Raji (cell line): Measurements from ENCODE around the gene BRINP2.

Source experiments
- POLR2A ChIP-seq: IDR thresholded peaks from 2 replicates; pipeline ENCODE4 v1.6.1; 2011; ENCODE audit warnings: low read depth, low read length, control low read depth; ENCODE audit not compliant: insufficient read depth

The BRINP2 gene

DNA sequence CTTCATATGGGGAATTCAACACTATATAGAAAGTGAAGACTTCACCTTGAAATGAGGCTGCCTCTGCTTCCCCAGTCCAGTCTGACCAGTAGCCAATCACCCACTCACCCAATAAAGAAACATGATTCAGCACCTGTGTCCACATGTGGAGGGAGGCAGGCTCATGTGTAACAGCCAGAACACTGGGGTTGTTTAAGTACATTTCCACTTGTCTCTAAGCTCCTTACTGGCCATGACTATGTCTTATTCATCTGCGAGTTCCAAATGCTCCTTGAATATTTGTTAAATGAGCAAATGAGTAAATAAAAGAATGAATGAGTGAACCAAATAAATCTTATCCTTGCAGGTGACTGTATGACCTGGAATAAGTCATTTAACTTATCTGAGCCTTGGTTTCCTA lies 100.1 kb downstream of the BRINP2 start:
- no peak for TF ChIP-seq POLR2A

DNA sequence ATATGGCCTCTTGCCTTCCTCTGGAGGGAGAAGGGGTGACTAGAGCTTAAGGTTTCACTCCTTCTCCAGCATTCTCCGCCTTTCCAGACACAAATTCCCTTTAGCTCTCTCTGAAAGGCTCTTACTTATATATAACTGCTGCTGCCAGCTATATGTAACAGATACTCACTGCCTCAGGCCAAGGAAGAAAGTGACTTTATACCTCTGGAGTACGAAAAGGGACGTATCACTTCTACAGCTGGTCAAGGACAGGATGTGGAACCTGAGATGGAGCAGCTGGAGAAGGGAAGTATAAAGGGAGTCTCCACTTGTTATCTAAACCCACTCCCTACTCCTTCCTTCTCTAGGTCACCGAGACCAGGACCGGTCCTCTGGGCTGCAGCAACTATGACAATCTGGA lies 102.4 kb downstream of the BRINP2 start:
- no peak for TF ChIP-seq POLR2A

DNA sequence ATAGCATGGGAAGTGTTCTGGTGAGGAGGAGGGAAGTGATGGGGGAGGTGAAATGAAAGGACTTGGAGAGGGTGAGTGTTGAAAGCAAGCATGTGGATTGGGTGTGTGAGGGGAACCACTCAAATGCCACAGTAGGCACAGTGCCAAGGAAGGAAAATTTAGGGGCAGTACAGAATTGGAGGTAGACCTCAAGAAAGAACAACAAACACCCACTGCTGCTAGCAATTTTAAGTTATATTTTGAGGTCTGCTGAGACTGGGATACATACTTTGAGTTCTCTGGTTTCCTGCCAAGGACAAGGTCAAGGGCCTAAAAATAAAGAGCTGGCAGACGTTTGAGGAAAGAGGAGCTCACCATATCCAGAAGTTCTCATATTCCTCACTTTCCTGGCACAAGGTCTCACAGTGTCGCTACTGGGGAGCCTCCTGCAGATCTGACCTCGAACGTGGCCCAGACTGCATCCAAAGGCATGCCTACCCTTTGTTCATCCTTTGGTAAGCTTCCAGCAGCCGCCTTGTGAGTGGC lies 104.0 kb downstream of the BRINP2 start:
- TF ChIP-seq POLR2A: no peak

DNA sequence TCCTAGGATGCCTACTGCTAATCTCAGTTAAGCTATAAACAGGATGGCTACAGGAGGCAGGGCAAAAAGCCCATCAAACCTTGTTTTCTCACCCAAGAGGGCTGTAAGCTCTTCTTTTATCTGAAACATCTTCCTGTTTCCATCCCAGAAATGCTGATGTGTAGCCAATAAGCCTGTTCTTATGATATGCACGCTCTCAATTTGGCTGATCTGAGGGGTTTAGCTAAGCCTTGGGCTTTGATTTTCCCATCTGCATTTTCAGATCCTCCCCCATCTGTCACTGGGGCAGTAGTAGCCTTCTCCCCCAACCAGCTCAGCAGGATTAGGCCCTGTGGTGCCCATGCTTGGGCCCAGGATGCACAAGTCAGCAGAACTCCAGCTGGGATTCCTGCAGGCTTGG lies 105.0 kb downstream of the BRINP2 start:
- no peak for TF ChIP-seq POLR2A

DNA sequence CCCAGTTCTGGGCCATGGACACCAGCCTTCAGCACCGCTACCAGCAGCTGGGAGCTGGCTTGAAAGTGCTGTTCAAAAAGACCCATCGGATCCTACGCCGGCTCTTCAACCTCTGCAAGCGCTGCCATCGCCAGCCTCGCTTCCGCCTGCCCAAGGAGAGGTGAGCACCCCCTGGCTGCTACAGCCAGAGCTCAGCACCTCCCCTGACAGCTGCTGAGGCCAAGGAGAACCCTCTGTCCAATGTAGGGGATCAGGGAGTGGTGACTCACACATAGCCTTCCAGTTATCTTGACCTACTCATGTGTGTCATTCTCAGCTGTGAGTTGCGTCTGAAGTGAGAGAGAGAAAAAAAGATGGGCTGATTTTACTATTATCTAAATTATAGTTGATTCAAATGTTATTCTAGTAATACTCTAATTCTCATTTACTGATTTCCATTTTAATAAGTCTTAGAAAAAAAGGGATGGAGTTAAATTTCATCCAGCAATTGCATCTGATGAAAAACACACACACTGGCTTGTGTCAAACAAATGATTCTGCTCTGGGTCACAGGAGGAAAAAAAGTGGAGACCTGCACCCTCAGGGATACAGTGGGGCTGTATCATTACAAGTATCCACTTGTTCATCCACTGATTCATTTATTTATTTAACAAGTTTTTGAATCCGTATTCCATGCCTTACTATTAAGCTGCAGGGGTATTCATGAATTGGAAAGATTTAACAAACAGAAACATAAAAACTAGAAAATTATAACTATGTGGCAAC lies 108.0 kb downstream of the BRINP2 start:
- no peak for TF ChIP-seq POLR2A

DNA sequence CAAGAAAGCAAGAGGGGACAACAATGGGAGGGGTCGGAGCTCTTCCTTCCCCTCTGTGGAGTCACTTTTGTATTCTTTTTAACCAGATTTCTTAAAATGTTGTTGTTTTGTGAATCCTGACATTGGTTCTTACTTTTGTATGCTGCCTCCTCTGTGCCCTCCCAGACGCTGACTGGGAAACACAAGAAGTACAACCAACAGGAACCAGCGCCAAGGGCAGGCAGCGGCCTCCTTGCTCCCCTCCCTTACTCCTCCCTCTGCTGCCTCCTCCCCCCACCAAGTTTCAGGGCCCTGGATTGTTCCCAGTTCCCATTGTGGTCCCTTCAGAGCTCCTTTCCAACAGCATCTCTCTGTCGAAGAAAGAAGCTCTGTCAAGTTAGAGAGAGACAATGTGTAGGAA lies 111.1 kb downstream of the BRINP2 start:
- no peak for TF ChIP-seq POLR2A

DNA sequence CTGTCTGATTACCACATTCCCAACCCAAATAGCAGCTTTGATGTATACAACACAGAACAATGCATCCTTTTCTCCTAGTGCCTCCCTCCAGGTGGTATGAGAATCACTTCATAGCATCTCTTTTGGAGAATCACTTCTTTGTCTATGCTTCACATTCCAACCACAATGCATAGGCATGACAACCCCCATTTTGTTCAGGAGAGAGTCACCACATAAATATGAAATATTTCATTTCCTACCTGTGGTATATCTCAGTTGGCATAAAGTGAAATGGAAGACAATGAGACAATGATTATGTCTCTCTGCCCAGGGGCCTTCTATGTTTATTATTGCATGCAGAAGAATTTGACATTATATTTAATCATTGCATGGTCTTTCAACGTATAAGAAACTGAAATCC lies 112.2 kb downstream of the BRINP2 start:
- TF ChIP-seq POLR2A: no peak

DNA sequence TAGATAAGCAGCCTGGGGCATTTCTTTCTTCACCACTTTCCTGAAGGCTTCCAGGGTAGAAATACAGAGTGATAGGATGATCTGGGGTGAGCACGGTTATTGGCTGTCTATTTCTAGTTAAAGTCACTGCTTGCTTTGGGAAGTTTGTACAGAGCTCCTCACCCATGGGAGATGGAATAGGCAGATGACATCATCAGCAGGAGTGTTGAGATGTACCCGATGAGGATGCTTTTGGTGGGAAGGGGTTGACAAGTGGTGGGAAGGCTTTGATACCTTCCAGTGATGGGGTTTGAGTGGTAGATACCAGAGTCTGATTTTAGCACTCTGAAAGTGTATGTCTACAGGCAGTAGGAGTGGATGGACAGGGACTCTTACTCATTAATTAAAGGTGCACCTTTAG lies 112.6 kb downstream of the BRINP2 start:
- no peak for TF ChIP-seq POLR2A

DNA sequence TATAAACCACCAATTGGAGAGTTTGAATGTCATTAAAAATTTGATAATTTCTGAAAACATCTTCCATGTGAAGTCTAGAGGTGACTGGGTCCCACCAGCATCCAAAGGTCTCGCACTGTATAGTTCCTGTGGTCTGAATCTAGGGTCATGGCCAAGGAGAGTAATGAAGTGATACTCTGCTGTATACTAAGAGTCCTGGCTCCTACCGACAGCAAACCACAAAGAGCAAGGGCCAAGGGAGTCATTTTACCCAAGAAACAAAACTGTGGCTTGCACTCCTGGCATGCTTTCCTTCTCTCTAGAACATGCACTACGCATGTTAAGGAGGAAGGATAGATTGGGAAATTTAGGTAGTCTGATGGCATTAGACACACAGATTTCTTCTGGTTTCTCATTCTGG lies 115.6 kb downstream of the BRINP2 start:
- no peak for TF ChIP-seq POLR2A

DNA sequence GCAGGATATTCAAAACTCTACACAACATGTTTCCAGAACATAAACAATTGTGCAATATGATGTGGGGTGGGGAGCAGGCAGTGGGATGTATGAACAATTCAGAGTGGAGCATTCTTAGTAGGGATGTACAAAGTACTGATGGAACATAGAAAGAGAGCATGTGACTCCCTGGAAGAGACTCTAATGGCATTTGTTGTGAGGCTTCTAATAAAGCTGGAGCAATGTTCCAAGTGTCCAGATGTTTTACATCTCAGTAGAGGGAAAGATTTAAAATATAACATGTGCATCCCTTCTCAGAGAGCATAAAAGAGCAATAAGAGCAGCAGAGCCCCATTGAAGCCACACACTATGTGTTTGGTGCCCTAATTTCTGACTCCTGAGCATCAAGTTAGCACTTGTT lies 116.5 kb downstream of the BRINP2 start:
- TF ChIP-seq POLR2A: no peak

DNA sequence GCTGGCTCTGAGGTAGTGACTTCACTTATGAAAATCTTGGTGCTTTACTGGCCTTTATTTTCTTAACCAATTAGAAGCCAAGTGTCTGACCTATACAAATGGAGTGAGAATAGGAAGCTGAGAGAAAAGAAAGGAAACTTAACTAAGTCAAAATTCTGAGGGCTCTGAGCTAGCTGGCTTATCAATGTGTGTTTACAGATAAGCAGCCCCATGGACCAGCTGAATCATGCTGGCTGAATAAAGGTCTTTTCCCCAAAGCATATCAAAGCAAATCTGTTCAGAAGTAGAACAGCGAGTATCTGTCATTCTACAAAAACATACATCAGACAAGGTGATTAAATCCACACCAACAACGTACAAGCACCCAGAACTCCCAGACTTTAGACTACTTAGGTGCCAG lies 117.2 kb downstream of the BRINP2 start:
- TF ChIP-seq POLR2A: no peak

DNA sequence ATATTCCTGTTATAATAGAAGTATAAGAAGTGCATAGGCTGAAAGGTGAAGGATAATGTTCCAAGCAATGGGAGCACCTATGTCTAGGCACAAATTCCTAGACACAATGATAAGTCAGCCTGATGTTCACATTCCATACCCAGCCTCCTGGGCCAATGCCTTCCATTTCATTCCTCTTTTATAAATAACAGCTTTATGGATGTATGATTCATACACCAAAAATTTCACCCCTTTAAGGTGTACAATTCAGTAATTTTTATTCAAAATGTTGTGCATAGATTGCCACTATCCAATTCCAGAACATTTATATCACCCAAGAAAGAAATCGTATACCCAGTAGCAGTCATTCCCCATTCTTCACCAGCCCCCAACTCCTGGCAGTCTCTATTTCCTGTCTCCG lies 118.8 kb downstream of the BRINP2 start:
- TF ChIP-seq POLR2A: no peak

DNA sequence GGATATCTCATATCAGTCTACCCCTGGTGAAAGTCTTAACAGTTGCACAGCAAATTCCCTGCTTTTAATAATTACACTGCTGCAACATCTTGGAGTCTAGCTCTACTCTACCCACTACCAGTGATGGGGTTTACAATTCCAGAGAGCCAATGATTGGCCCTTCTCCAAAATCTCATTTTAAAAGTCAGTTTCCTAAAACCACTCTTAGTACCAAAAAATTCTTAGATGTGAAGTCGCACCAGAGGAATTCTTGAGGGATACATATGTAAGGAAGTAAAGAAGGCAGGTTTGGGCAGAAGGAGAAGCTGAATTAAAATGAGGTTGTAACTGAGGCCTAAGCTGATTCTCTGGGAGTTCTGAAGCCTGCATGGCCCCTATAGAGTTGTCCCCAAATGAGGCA lies 129.7 kb downstream of the BRINP2 start:
- no peak for TF ChIP-seq POLR2A

DNA sequence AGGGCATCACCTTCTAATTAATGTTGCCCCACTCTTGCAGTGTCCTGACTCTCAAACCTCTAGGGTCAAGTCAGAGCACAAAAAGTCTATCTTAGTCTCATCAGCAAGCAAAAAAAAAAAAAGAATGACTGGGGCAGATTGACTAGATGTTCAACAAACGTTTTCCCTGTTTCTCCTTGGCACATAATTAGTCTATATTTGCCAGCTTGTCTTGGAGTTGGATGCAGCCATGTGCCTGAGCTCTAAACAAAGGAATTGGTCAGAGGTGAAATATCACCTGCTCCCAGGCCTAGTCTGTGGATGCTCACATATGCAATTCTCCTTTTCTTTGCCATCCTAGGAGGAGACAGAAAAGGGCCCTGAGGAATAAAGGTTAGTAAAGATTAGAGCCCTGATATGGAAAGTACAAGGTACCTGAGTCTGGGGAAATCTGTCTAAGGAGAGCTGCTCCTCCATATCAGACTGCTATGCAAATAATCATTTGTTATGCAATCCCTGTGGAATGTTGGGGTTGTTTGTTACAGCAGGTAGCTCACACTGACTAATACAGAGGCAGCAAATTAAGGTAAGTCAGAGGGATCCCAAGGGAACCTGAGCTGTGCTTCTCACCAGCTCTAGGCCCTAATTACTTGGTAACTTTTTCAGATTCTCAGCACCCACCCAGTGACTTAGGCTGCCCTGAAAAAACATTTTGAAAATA lies 130.8 kb downstream of the BRINP2 start:
- no peak for TF ChIP-seq POLR2A

DNA sequence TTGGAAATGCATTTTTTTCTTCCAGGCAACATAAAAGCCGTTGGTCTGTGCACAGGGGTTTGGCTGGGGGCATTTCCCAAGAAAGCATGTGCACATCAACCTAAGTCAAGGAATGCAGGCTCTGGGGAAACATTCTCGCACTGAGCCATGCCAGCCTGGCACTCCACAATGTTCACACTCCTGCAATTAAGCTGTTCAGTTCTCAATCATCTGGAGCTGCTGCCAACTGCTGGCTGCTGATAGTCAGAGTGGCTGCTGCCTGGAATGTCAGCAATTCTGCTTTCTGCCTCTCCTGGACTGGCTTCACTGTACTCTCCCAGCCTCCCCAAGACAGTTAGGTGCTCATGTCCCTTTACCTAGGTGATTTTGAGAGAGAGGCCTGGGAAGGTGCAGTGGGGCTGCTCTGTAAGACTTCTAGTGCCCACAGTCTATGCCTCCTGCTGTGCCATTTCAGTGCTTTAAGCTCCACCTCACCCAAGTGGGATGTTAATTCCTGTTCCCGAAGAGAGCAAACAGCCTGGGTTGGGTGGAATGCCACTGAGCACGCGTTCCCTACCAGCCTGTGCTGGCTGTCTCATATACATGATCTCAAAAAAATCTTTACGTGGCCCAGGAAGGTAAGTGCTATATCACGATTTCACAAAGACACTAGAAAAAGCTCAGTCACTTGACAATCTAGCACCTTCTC lies 131.7 kb downstream of the BRINP2 start:
- TF ChIP-seq POLR2A: no peak

DNA sequence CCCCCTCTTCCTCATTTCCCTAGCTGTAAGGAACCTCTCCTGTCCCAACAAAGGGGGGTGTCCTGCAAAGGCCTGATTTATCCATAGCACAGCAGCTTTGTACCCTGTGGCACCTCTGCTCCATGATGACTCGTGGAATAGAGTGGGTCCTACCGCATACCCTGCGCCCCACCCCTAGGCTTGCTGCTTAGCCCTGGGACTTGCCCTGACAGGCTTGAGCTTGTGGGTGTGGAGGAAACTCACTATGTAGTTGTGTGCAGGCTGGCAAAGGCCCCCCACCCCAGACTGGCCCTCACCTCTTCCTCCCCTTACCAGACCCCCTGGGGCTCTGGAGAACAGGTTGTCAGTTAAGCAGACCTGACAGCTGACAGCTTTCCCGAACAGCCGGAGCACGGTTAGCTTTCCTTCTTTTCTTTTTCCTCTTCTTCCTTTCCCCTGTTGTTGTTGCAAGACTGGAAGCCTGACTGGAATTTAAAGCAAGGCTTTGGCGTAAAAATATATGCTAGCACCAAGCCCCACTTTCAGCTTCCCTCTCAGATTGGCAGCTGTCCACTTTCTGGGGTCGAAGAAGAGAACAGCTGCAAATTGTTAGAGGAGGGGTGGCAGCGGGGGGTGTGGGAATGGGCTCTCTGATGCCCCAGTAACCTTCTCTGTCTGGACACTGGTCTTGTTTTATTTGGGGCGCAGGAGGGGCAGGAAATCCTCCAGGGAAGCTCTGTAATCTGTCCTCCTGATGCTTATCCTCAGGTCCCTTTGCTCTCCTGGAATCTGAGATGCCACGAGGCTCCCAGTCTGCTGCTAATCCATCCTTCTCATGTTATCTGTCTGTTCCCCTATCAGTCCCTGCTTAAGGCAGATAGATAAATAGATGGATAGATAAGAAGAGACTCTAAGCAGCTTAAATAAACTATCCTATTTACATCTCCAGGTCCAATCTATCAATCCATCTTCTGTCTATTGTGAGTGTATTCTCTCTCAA lies 134.6 kb downstream of the BRINP2 start:
- TF ChIP-seq POLR2A: no peak
